Measurements from ENCODE around the gene CACNG7.
A peak's percentile ranks its signal among the peaks of the same experiment; 100 is the strongest.

The CACNG7 gene

DNA sequence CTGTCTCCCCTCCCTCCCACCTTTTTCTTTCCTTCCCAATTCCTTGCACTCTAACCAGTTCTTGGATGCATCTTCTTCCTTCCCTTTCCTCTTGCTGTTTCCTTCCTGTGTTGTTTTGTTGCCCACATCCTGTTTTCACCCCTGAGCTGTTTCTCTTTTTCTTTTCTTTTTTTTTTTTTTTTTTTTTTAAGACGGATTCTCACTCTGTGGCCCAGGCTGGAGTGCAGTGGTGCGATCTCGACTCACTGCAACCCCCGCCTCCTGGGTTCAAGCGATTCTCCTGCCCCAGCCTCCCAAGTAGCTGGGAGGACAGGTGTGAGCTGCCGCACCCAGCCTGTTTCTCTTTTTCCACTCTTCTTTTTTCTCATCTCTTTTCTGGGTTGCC, 34.5 kb upstream of the CACNG7 start:
- TF ChIP-seq, protein P1, sequence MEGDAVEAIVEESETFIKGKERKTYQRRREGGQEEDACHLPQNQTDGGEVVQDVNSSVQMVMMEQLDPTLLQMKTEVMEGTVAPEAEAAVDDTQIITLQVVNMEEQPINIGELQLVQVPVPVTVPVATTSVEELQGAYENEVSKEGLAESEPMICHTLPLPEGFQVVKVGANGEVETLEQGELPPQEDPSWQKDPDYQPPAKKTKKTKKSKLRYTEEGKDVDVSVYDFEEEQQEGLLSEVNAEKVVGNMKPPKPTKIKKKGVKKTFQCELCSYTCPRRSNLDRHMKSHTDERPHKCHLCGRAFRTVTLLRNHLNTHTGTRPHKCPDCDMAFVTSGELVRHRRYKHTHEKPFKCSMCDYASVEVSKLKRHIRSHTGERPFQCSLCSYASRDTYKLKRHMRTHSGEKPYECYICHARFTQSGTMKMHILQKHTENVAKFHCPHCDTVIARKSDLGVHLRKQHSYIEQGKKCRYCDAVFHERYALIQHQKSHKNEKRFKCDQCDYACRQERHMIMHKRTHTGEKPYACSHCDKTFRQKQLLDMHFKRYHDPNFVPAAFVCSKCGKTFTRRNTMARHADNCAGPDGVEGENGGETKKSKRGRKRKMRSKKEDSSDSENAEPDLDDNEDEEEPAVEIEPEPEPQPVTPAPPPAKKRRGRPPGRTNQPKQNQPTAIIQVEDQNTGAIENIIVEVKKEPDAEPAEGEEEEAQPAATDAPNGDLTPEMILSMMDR (IDR thresholded peaks at IDR 0.05; ENCODE audit: low read depth, low read length) = no peak
- no peak overlapping the region for H3K4me3 ChIP-seq (ENCODE audit: low read depth, low read length)

DNA sequence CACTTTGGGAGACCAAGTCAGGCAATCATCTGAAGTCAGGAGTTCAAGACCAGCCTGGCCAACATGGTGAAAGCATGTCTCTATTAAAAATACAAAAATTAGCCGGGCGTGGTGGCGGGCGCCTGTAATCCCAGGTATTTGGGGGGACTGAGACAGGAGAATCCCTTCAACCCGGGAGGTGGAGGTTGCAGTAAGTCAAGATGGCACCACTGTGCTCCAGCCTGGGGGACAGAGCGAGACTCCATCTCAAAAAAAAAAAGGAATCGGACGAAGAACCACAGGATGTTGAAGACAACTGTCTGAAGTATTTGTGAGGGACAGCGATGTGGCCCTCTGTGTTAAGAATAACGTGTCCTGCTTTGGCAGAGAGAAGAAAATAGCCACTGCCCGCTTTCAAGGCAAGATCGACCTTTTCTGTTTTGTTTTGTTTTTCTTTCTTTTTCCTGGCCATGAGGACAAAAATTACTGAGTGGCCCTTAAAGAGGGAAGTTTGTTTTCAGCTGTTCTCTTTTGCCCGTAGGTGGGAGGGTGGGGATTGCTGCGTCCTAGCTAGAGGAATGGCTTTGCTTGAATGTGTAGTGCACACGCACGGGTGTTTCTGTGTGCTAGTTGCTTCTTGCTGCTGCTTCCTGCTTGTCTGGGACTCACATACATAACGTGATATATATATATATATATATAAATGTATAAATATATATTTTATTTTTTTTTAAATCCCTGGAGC, 33.3 kb upstream of the CACNG7 start:
- H3K4me3 ChIP-seq (ENCODE audit: low read depth, low read length) = no peak overlapping the region
- TF ChIP-seq, protein P1 (IDR thresholded peaks at IDR 0.05; ENCODE audit: low read depth, low read length) = no peak

GRCh38 chr19:53876651-53877224, 32.3 kb upstream of the CACNG7 start:
- TF ChIP-seq, protein P1 (IDR thresholded peaks at IDR 0.05; ENCODE audit: low read depth, low read length) = no peak
- no peak overlapping the region for H3K4me3 ChIP-seq (ENCODE audit: low read depth, low read length)

DNA sequence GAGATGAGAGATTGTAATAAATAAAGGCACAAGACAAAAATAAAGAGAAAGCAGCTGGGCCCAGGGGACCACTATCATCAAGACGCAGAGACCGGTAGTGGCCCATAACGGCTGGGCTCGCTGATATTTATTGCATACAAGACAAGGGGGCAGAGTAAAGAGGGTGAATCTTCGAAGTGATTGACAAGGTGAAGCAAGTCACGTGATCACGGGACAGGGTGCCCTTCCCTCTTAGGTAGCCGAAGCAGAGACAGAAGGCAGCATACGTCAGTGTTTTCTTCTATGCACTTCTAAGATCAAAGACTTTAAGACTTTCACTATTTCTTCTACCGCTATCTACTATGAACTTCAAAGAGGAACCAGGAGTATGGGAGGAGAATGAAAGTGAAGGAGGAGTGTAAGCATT, 31.7 kb upstream of the CACNG7 start:
- no peak overlapping the region for H3K4me3 ChIP-seq (ENCODE audit: low read depth, low read length)
- TF ChIP-seq, protein P1 (IDR thresholded peaks at IDR 0.05; ENCODE audit: low read depth, low read length) = no peak

- H3K4me3 ChIP-seq (ENCODE audit: low read depth, low read length) = peak overlapping the region; percentile 67
- TF ChIP-seq, protein P1 (IDR thresholded peaks at IDR 0.05; ENCODE audit: low read depth, low read length) = no peak
Observed at GRCh38 chr19:53878776-53879139, 30.3 kb upstream of the CACNG7 start.

DNA sequence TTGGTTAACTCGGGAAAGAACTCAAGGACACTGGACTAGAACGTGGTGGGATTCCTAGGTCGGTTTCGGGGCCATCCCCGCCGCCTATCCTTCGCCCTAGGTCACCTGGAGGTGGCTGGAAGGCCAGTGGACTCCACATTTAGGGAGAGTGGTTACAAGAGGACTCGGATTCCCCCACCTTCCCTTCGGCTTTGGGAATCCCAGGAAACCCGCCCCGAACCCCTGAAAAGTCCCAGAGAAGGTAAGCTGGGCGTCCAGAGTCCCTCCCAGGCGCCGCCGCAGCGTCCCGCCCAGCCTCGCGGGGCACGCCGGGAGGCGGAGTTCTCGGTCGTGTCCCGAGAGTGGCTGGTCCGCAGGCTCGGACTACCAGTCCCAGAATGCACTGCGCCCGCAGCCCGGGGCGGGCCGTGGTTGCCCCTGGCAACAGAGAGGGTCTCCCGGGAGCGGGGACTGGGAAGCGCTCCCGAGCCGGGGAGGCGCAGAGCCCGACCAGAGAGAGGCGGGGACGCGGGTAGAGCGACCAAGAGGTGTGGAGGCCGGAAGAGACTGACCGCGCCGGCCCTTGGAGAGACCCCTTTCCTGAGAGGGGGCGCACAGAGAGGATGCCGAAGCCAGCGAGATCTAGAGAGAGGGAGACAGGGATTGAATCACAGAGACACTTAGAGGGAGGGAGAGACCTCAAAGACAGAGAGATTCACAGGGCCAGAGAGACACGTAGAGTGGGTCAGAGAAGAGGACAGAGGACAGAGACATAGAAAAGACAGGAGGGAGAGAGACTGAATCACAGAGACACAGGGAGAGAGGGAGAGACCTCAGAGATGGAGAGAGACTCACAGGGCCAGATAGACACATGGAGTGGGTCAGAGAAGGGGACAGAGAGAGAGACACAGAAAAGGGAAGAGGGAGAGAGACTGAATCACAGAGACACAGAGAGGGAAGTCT, 29.7 kb upstream of the CACNG7 start:
- TF ChIP-seq, protein P1 (IDR thresholded peaks at IDR 0.05; ENCODE audit: low read depth, low read length) = no peak

More for the DNA sequence above, 29.7 kb upstream of the CACNG7 start:
- H3K4me3 ChIP-seq (ENCODE audit: low read depth, low read length) = peak overlapping the region; percentile 67
